Adrenal gland (tissue), 5 donors: ENCODE results near the gene HENMT1.

Experiments used
- CTCF ChIP-seq, 6 experiments: fragments of 450-650 bp in 4 of 6; fragments of 200-600 bp in 2 of 6; sonication (generic) in 1 of 6; IDR thresholded peaks; 1 replicate in 5 of 6; 2 replicates in 1 of 6; pipeline versions ENCODE4 v1.5.1 to v1.8.0; 2016 to 2021; ENCODE audit warnings: antibody characterized with exemption in 6 of 6, mild to moderate bottlenecking in 2 of 6, moderate library complexity in 1 of 6
- POLR2A ChIP-seq, 2 donors: fragments of 450-650 bp; IDR thresholded peaks; one replicate each; pipeline ENCODE4 v1.6.1; 2017; ENCODE audit warnings: antibody characterized with exemption in 2 of 2, mild to moderate bottlenecking in 2 of 2, moderate library complexity in 1 of 2
- donor health status: DM: no; HTN: no; CAD: no.

GRCh38 chr1:108612496-108612895 is 48.4 kb downstream of the HENMT1 start:
- TF ChIP-seq CTCF (IDR thresholded peaks at IDR 0.05) = no peak
- TF ChIP-seq POLR2A (IDR thresholded peaks at IDR 0.05) = no peak
